Thyroid gland (tissue), 4 donors: Measurements from ENCODE around the gene GOLGA7B. TPM values are rescaled to one million over a fixed set of nuclear protein-coding genes. Genes with fewer than 3 reads are reported as not detected.

Experiments used
- DNase-seq, 2 donors: peaks; one replicate each; pipeline ENCODE4 v3.0.0-alpha.2; 2019
- H3K27ac ChIP-seq, 3 donors: fragments of 200-600 bp; sonication (generic); 1 replicate in 2 of 3; 2 replicates in 1 of 3; pipeline ENCODE4 v1.5.1; 2016 to 2019; ENCODE audit warnings: mild to moderate bottlenecking in 1 of 3, moderate library complexity in 1 of 3
- H3K27me3 ChIP-seq: fragments of 200-600 bp; sonication (generic); one replicate; pipeline ENCODE4 v1.5.1; 2019
- H3K36me3 ChIP-seq, 2 donors: fragments of 200-600 bp; sonication (generic); one replicate each; pipeline ENCODE4 v1.5.1; 2016 to 2019
- H3K4me1 ChIP-seq, 2 donors: fragments of 200-600 bp; sonication (generic); one replicate each; pipeline ENCODE4 v1.5.1; 2017 to 2019
- H3K4me3 ChIP-seq, 3 donors: fragments of 200-600 bp; sonication (generic); replicated peaks in 1 of 3; 1 replicate in 2 of 3; 2 replicates in 1 of 3; pipeline ENCODE4 v1.5.1; 2016; ENCODE audit warnings: mild to moderate bottlenecking in 1 of 3
- H3K9me3 ChIP-seq: fragments of 200-600 bp; sonication (generic); one replicate; pipeline ENCODE4 v1.5.1; 2017
- POLR2A ChIP-seq, 2 donors: fragments of 450-650 bp; IDR thresholded peaks; one replicate each; pipeline ENCODE4 v1.6.1; 2017; ENCODE audit warnings: antibody characterized with exemption in 2 of 2, mild to moderate bottlenecking in 2 of 2, moderate library complexity in 1 of 2
- WGBS, 2 donors: methylation state at CpG; one replicate each; pipeline ENCODE4 v1.1.5; 2017; 5-methylcytosine and 5-hydroxymethylcytosine counted together
- intact Hi-C: fragments of 100-400 bp; cut with DNase I; formaldehyde crosslinking; loops from one replicate; pipeline ENCODE4 v1.15.1; 2023
- total RNA-seq, 4 donors: library from RNA; depleted of rRNA; stranded (reverse); fragments of >200 nt; gene quantifications; one replicate each; pipeline ENCODE4 v1.2.3, GENCODE V29; 2016
- TF ChIP-seq, protein P1 (sequence below), 6 experiments: fragments of 200-600 bp in 3 of 6; fragments of 450-650 bp in 3 of 6; sonication (generic) in 3 of 6; IDR thresholded peaks; one replicate each; pipeline ENCODE4 v1.5.1; 2016 to 2019; ENCODE audit warnings: antibody characterized with exemption in 6 of 6, mild to moderate bottlenecking in 2 of 6, inconsistent platforms in 1 of 6, moderate library complexity in 1 of 6

GOLGA7B gene
- total RNA-seq, 4 donors from 2014 or later = under 0.01 to 0.81 (median 0.39) TPM

DNA sequence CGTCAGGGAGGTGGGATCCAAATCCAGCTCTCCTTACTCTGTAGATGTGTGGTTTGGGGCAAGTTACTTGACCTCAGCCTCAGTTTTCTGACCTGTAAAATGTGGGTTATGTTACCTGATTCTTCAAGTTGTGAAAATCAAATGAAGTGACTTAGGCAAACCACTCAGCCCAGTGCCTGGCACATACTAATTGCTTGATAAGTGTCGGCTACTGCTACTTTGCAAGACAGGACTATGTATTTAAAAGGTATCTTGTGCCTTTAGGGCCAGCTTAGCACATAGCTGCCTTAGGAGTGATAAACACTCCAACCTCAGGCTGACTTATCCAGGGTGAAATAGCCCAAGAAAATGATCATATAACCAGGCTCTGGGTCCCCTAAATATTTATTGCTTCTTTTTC lies 42.9 kb downstream of the GOLGA7B start:
- DNase-seq = no peak

DNA sequence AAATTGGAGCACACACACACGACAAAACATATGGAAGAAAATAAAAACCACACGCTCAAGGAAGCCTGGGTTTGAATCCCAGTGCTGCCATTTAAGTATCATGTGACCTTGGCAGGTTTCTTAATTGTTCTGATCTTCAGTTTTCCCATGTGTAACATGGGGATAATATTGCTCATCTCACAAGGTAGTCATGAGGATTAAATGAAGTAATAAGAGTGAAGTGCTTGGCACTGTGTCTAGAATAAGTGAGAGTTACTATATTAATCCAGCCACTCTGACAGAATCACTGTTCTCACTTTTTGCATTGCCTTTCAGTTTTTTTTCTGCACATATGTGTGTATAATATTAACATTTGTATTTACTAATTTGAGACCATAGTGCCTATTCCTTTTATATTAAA lies 43.3 kb downstream of the GOLGA7B start:
- H3K9me3 ChIP-seq = no peaks in the 10 kb centered on the region
- TF ChIP-seq POLR2A (IDR thresholded peaks at IDR 0.05) = no peak
- TF ChIP-seq, protein P1, sequence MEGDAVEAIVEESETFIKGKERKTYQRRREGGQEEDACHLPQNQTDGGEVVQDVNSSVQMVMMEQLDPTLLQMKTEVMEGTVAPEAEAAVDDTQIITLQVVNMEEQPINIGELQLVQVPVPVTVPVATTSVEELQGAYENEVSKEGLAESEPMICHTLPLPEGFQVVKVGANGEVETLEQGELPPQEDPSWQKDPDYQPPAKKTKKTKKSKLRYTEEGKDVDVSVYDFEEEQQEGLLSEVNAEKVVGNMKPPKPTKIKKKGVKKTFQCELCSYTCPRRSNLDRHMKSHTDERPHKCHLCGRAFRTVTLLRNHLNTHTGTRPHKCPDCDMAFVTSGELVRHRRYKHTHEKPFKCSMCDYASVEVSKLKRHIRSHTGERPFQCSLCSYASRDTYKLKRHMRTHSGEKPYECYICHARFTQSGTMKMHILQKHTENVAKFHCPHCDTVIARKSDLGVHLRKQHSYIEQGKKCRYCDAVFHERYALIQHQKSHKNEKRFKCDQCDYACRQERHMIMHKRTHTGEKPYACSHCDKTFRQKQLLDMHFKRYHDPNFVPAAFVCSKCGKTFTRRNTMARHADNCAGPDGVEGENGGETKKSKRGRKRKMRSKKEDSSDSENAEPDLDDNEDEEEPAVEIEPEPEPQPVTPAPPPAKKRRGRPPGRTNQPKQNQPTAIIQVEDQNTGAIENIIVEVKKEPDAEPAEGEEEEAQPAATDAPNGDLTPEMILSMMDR (IDR thresholded peaks at IDR 0.05) = no peak
- peaks cover 21 to 36% of the 10 kb centered on the region in 2 donors for H3K4me1 ChIP-seq
- no peak overlapping the region for H3K27ac ChIP-seq
- no peaks in the 10 kb centered on the region for H3K27me3 ChIP-seq
- no peak overlapping the region for H3K4me3 ChIP-seq
- WGBS, 2 donors = 77 to 89% methylated on average over 2 of the region's 2 CpGs
- intact Hi-C loops = no loop called here
- no peak for DNase-seq
- H3K36me3 ChIP-seq = no peaks in the 10 kb centered on the region

More for the DNA sequence above, 42.9 kb downstream of the GOLGA7B start:
- WGBS, 2 donors = 62 to 73% methylated on average over 2 of the region's 2 CpGs
- Histone ChIP-seq H3K4me3 (no peak overlapping the region), H3K27me3 (no peaks in the 10 kb centered on the region), H3K4me1 (peaks cover 21 to 36% of the 10 kb centered on the region in 2 donors), H3K36me3 (no peaks in the 10 kb centered on the region), H3K27ac (peak overlapping the region; percentile 62 to 89 (median 82)), H3K9me3 (no peaks in the 10 kb centered on the region)
- intact Hi-C loops = no loop called here
- TF ChIP-seq POLR2A (IDR thresholded peaks at IDR 0.05) = no peak
- TF ChIP-seq, protein P1 (IDR thresholded peaks at IDR 0.05) = no peak

DNA sequence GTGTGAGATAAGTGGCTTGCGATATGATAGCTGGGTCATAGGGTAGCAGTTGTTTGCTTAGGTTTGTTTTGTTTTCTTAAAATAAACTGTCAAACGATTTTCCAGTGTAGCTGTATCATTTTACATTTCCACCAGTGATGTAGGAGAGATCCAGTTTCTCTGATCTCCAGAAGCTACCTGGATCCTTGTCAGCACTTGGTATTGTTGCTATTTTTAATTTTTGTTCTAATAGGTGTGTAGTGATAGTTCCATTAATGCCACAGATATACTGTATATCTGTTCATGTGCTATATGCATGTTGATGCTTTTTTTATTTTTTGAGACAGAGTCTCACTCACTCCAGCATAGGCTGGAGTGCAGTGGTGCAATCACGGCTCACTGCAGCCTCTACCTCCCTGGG lies 44.4 kb downstream of the GOLGA7B start:
- Histone ChIP-seq H3K27me3 (no peaks in the 10 kb centered on the region), H3K4me3 (no peak overlapping the region), H3K27ac (no peak overlapping the region), H3K4me1 (peaks cover 20 to 41% of the 10 kb centered on the region in 2 donors), H3K9me3 (no peaks in the 10 kb centered on the region), H3K36me3 (no peaks in the 10 kb centered on the region)
- no peak for TF ChIP-seq POLR2A (IDR thresholded peaks at IDR 0.05)
- TF ChIP-seq, protein P1 (IDR thresholded peaks at IDR 0.05) = no peak
- 76 to 78% methylated on average over 3 of the region's 3 CpGs for whole genome bisulfite sequencing, 2 donors
- intact Hi-C loops = no loop called here
- DNase-seq = no peak

DNA sequence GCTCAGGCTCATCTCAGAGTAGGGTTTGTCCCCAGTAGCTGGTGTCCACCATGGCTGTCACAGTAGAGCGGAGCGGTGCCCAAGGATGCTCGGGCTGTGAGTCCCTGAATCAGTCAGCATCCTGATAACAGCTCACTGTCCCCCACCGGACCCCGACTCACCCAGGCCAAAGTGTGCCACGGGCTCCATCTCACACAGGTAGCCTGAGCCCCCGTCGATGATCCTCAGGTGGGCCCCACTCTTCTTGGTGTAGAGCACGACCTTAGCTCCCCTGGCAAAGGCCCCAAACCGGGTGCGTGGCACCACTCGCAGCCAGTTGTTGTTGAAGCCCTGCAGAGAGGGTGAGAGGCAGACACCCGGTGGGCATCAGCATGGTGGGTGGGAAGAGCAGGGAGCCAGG lies 45.4 kb downstream of the GOLGA7B start:
- H3K9me3 ChIP-seq = no peaks in the 10 kb centered on the region
- TF ChIP-seq POLR2A (IDR thresholded peaks at IDR 0.05) = no peak
- TF ChIP-seq, protein P1 (IDR thresholded peaks at IDR 0.05) = no peak
- no peak for DNase-seq
- H3K4me1 ChIP-seq = peaks cover 12 to 32% of the 10 kb centered on the region in 2 donors
- no peaks in the 10 kb centered on the region for H3K36me3 ChIP-seq
- intact Hi-C loops = no loop called here
- no peak overlapping the region for H3K27ac ChIP-seq
- H3K27me3 ChIP-seq = no peaks in the 10 kb centered on the region
- no peak overlapping the region for H3K4me3 ChIP-seq
- WGBS, 2 donors = 83 to 86% methylated on average over 5 to 13 of the region's 13 CpGs

DNA sequence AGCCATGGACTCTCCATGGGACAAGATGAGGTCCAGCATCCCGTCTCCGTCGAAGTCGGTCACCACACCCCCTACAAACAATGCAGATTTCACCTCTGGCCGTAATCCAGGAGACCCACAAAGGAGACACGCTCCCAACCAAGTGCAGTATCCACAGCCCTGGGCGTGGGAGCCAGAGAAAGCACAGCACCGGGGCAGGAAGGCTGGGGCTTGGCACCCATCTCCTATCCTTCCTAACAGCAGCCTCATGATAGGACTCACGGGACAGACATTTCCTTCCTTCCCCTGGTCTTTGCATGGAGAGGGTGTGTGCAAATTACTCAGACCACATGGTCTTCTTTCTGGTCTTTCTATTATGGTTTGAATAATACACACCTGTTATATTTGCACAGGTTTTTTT lies 46.3 kb downstream of the GOLGA7B start:
- Histone ChIP-seq H3K4me1 (peaks cover 12 to 27% of the 10 kb centered on the region in 2 donors), H3K27me3 (no peaks in the 10 kb centered on the region), H3K36me3 (no peaks in the 10 kb centered on the region), H3K27ac (no peak overlapping the region), H3K9me3 (no peaks in the 10 kb centered on the region), H3K4me3 (no peak overlapping the region)
- intact Hi-C loops = no loop called here
- peak in 1 of 2 donors; percentile 33 for DNase-seq
- TF ChIP-seq, protein P1 (IDR thresholded peaks at IDR 0.05) = no peak
- TF ChIP-seq POLR2A (IDR thresholded peaks at IDR 0.05) = no peak
- 54 to 86% methylated on average over 9 of the region's 9 CpGs for WGBS, 2 donors
